Liver (tissue), 3 donors: Measurements from ENCODE around the gene TK1.

Experiments
- CTCF ChIP-seq: fragments of 150-350 bp; IDR thresholded peaks from 2 replicates; pipeline ENCODE4 v1.5.1; 2017; ENCODE audit warnings: improper control_type of control experiment, low read depth, low read length; ENCODE audit not compliant: missing input control
- FOXA1 ChIP-seq: IDR thresholded peaks from 2 replicates; pipeline ENCODE4 v1.6.1; 2016; ENCODE audit warnings: antibody characterized with exemption
- JUND ChIP-seq, 2 donors: IDR thresholded peaks; 2 replicates each; pipeline ENCODE4 v1.6.1; 2016; ENCODE audit warnings: antibody characterized with exemption in 2 of 2
- ZBTB33 ChIP-seq: IDR thresholded peaks from 2 replicates; pipeline ENCODE4 v1.6.1; 2016; ENCODE audit warnings: antibody characterized with exemption
- donor health status: healthy.
- donor health status: healthy.

DNA sequence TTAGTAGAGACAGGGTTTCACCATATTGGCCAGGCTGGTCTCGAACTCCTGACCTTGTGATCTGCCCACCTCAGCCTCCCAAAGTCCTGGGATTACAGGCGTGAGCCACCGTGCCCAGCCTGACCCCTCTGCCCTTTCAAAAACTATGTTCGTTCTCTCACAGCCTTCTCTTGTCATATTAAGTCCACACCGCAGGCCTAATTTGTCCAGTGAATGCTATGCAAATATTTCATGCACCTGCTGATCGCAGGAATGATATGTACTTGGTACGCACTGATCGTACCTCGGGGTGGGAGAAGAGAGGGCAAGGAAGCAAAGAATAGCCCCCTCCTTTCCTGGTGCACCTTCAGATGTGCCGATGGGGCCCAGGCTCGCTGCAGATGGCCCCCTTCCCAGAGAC is 24.2 kb upstream of the TK1 start:
- no peak for TF ChIP-seq FOXA1
- no peak for TF ChIP-seq CTCF
- TF ChIP-seq ZBTB33, result no peak
- TF ChIP-seq JUND (IDR thresholded peaks at IDR 0.05), result no peak
